SK-N-SH treated with all-trans-retinoic acid at 6 μM for 48 hours (cell line): ENCODE data around the gene TOR3A.

Experiments used
- ATAC-seq: fragments of 200-7000 bp; cut with Tn5 transposase; 3 replicates; pipeline ENCODE4 v1.9.1; 2020; ENCODE audit warnings: mild to moderate bottlenecking, moderate library complexity
- ARNTL ChIP-seq: fragments of 450-650 bp; formaldehyde crosslinking; IDR thresholded peaks from 2 replicates; pipeline ENCODE4 v1.5.0; 2020; ENCODE audit warnings: low read depth, mild to moderate bottlenecking, moderate library complexity, borderline replicate concordance
- BACH2 ChIP-seq: fragments of 250-450 bp; sonication (Bioruptor Pico); IDR thresholded peaks from 2 replicates; pipeline ENCODE4 v1.9.0; 2021; ENCODE audit warnings: mild to moderate bottlenecking, borderline replicate concordance
- CREB5 ChIP-seq: fragments of 250-450 bp; sonication (Bioruptor Pico); IDR thresholded peaks from 2 replicates; pipeline ENCODE4 v1.5.1; 2020; ENCODE audit warnings: low read depth, mild to moderate bottlenecking, moderate library complexity
- CSDC2 ChIP-seq: fragments of 250-450 bp; sonication (Bioruptor Pico); IDR thresholded peaks from 2 replicates; pipeline ENCODE4 v1.5.0; 2020; ENCODE audit warnings: mild to moderate bottlenecking, moderate library complexity
- CSRNP3 ChIP-seq: fragments of 250-450 bp; sonication (Bioruptor Pico); IDR thresholded peaks from 2 replicates; pipeline ENCODE4 v1.5.1; 2021; ENCODE audit warnings: mild to moderate bottlenecking, moderate library complexity
- ESRRG ChIP-seq: fragments of 250-450 bp; sonication (Bioruptor Pico); IDR thresholded peaks from 2 replicates; pipeline ENCODE4 v1.6.1; 2021; ENCODE audit warnings: mild to moderate bottlenecking
- GLIS3 ChIP-seq: fragments of 250-450 bp; sonication (Bioruptor Pico); IDR thresholded peaks from 2 replicates; pipeline ENCODE4 v1.5.0; 2020; ENCODE audit warnings: mild to moderate bottlenecking, moderate library complexity
- ISL1 ChIP-seq: fragments of 250-450 bp; sonication (Bioruptor Pico); IDR thresholded peaks from 2 replicates; pipeline ENCODE4 v2.1.2; 2022; ENCODE audit warnings: mild to moderate bottlenecking, moderate library complexity
- OSR1 ChIP-seq: fragments of 250-450 bp; sonication (Bioruptor Pico); IDR thresholded peaks from 2 replicates; pipeline ENCODE4 v1.8.0; 2022; ENCODE audit warnings: moderate library complexity, mild to moderate bottlenecking, inconsistent platforms
- PATZ1 ChIP-seq: fragments of 250-450 bp; sonication (Bioruptor Pico); IDR thresholded peaks from 2 replicates; pipeline ENCODE4 v1.8.0; 2020; ENCODE audit warnings: mild to moderate bottlenecking, moderate library complexity, borderline replicate concordance
- POU6F1 ChIP-seq: fragments of 250-450 bp; sonication (Bioruptor Pico); IDR thresholded peaks from 2 replicates; pipeline ENCODE4 v1.8.0; 2021; ENCODE audit warnings: low read depth, mild to moderate bottlenecking, moderate library complexity, borderline replicate concordance
- RARB ChIP-seq: fragments of 250-450 bp; sonication (Bioruptor Pico); IDR thresholded peaks from 2 replicates; pipeline ENCODE4 v1.8.0; 2021; ENCODE audit warnings: mild to moderate bottlenecking, moderate library complexity
- SNAI2 ChIP-seq: fragments of 250-450 bp; sonication (Bioruptor Pico); IDR thresholded peaks from 2 replicates; pipeline ENCODE4 v1.5.0; 2020; ENCODE audit warnings: mild to moderate bottlenecking, moderate library complexity
- TCF4 ChIP-seq: fragments of 250-450 bp; sonication (Bioruptor Pico); IDR thresholded peaks from 2 replicates; pipeline ENCODE4 v1.8.0; 2021; ENCODE audit warnings: mild to moderate bottlenecking, moderate library complexity, borderline replicate concordance
- TOX ChIP-seq: fragments of 250-450 bp; sonication (Bioruptor Pico); IDR thresholded peaks from 2 replicates; pipeline ENCODE4 v1.8.0; 2021; ENCODE audit warnings: mild to moderate bottlenecking, moderate library complexity, borderline replicate concordance
- TSHZ2 ChIP-seq: fragments of 250-450 bp; sonication (Bioruptor Pico); IDR thresholded peaks from 2 replicates; pipeline ENCODE4 v1.5.0; 2020; ENCODE audit warnings: mild to moderate bottlenecking, moderate library complexity
- ZC3H10 ChIP-seq: fragments of 250-450 bp; sonication (Bioruptor Pico); IDR thresholded peaks from 2 replicates; pipeline ENCODE4 v1.5.1; 2021; ENCODE audit warnings: mild to moderate bottlenecking, moderate library complexity
- ZFP3 ChIP-seq: fragments of 250-450 bp; sonication (Bioruptor Pico); IDR thresholded peaks from 2 replicates; pipeline ENCODE4 v1.5.0; 2020; ENCODE audit warnings: mild to moderate bottlenecking, moderate library complexity
- ZFP30 ChIP-seq: fragments of 450-650 bp; formaldehyde crosslinking; IDR thresholded peaks from 2 replicates; pipeline ENCODE4 v1.5.0; 2022; ENCODE audit warnings: mild to moderate bottlenecking, moderate library complexity
- ZNF565 ChIP-seq: fragments of 450-650 bp; formaldehyde crosslinking; conservative IDR thresholded peaks from 2 replicates; pipeline ENCODE4 v1.5.0; 2020; ENCODE audit warnings: low read depth, mild to moderate bottlenecking, moderate library complexity
- ZNF70 ChIP-seq: fragments of 450-650 bp; formaldehyde crosslinking; IDR thresholded peaks from 2 replicates; pipeline ENCODE4 v1.5.0; 2020; ENCODE audit warnings: mild to moderate bottlenecking, moderate library complexity
- ZNF8 ChIP-seq: fragments of 450-650 bp; formaldehyde crosslinking; IDR thresholded peaks from 2 replicates; pipeline ENCODE4 v1.5.0; 2020; ENCODE audit warnings: mild to moderate bottlenecking, moderate library complexity

The TOR3A gene

GRCh38 chr1:179091691-179092165, 9.9 kb downstream of the TOR3A start:
- no peak; the same call in 2 of the 3 replicates for ATAC-seq
- TF ChIP-seq RARB (CRISPR knock-in tag): no peak
- TF ChIP-seq CSRNP3: no peak
- no peak for TF ChIP-seq OSR1 (CRISPR knock-in tag)
- no peak for TF ChIP-seq ZNF565 (CRISPR knock-in tag)
- TF ChIP-seq TOX (CRISPR knock-in tag): no peak
- TF ChIP-seq ZNF8 (CRISPR knock-in tag): no peak
- TF ChIP-seq ZC3H10: no peak
- TF ChIP-seq SNAI2: no peak
- TF ChIP-seq ZNF70: no peak
- TF ChIP-seq PATZ1 (CRISPR knock-in tag): no peak
- no peak for TF ChIP-seq ISL1 (CRISPR knock-in tag)
- TF ChIP-seq CSDC2 (CRISPR knock-in tag): no peak
- TF ChIP-seq POU6F1 (CRISPR knock-in tag): no peak
- TF ChIP-seq ZFP30 (CRISPR knock-in tag): no peak
- no peak for TF ChIP-seq GLIS3
- TF ChIP-seq TSHZ2 (CRISPR knock-in tag): no peak

GRCh38 chr1:179092896-179093461, 11.1 kb downstream of the TOR3A start:
- ATAC-seq: no peak
- no peak for TF ChIP-seq ZNF70
- TF ChIP-seq ESRRG (CRISPR knock-in tag): no peak
- no peak for TF ChIP-seq GLIS3
- no peak for TF ChIP-seq PATZ1 (CRISPR knock-in tag)
- TF ChIP-seq ZFP3: no peak
- TF ChIP-seq BACH2: no peak
- TF ChIP-seq ZFP30 (CRISPR knock-in tag): no peak
- no peak for TF ChIP-seq CREB5 (CRISPR knock-in tag)
- TF ChIP-seq TCF4: no peak
- no peak for TF ChIP-seq TSHZ2 (CRISPR knock-in tag)
- TF ChIP-seq CSRNP3: no peak
- no peak for TF ChIP-seq ISL1 (CRISPR knock-in tag)
- TF ChIP-seq OSR1 (CRISPR knock-in tag): no peak
- TF ChIP-seq ARNTL (CRISPR knock-in tag): no peak
